K562 (cell line): ENCODE data around the gene TMEM123. TPM values are rescaled to one million over a fixed set of nuclear protein-coding genes. Genes with fewer than 3 reads are reported as not detected.

Source experiments
- ATAC-seq: fragments of 200-7000 bp; cut with Tn5 transposase; 3 replicates; pipeline ENCODE4 v1.9.1; 2020; ENCODE audit warnings: moderate library complexity
- BruUV-seq: library from RNA; stranded (reverse); fragments of 400-500 nt; replicated peaks from 2 replicates; lab custom pipeline; 2021; lab: Mats Ljungman, UMichigan
- CTCF ChIA-PET: fragments of 300-600 bp; formaldehyde crosslinking; extraction: SDS; loops from one replicate; lab custom pipeline; 2021; ENCODE audit warnings: low intra/inter-chr PET ratio; lab: Yijun Ruan, JAX
- POLR2A ChIA-PET: fragments of 300-600, 350-650 bp; sonication (Branson Sonifier 250); formaldehyde crosslinking; extraction: SDS; loops from one replicate; lab custom pipeline; 2021; ENCODE audit warnings: antibody characterized with exemption, inconsistent platforms; lab: Yijun Ruan, JAX
- DNase-seq, 4 experiments: peaks; one replicate each; pipeline versions ENCODE4 v3.0.0 to v3.0.0-alpha.2; 2011 to 2018; ENCODE audit warnings: low spot score in 3 of 4, mixed read lengths in 3 of 4; ENCODE audit errors: extremely low read depth in 1 of 4
- FAIRE-seq: peaks from 2 replicates; lab custom pipeline; 2011; peaks lifted over from hg19 to GRCh38; lab: Jason Lieb, UNC
- H2AFZ ChIP-seq: 2 replicates; pipeline ENCODE4 v1.6.0; 2011; ENCODE audit warnings: low read depth, low read length, control low read depth, inconsistent platforms
- H3K27ac ChIP-seq: fragments of 200-600 bp; 3 replicates; pipeline ENCODE4 v1.8.0; 2011; ENCODE audit warnings: low read depth, mild to moderate bottlenecking, control low read depth, inconsistent platforms, low read length, moderate library complexity, mixed read lengths; ENCODE audit errors: extremely low read depth
- H3K27me3 ChIP-seq, 2 experiments: fragments of 300-600 bp in 1 of 2; 2 replicates in 1 of 2; 3 replicates in 1 of 2; pipeline versions ENCODE4 v1.6.0 to v1.8.0; 2011; ENCODE audit warnings: inconsistent platforms in 2 of 2, low read length in 2 of 2, mild to moderate bottlenecking in 1 of 2, mixed read lengths in 1 of 2, moderate library complexity in 1 of 2; ENCODE audit not compliant: control insufficient read depth in 2 of 2, insufficient read depth in 2 of 2
- H3K36me3 ChIP-seq: fragments of 300-600 bp; 3 replicates; pipeline ENCODE4 v1.8.0; 2011; ENCODE audit warnings: mild to moderate bottlenecking, low read length, inconsistent platforms; ENCODE audit not compliant: control insufficient read depth, insufficient read depth
- H3K4me1 ChIP-seq, 2 experiments: fragments of 200-600 bp in 1 of 2; replicated peaks in 1 of 2; 2 replicates in 1 of 2; 3 replicates in 1 of 2; pipeline versions ENCODE4 v1.5.1 to v1.8.0; 2011; ENCODE audit warnings: inconsistent platforms in 2 of 2, low read length in 2 of 2, mild to moderate bottlenecking in 1 of 2, mixed read lengths in 1 of 2, moderate library complexity in 1 of 2; ENCODE audit not compliant: control insufficient read depth in 2 of 2, insufficient read depth in 2 of 2
- H3K4me2 ChIP-seq: 2 replicates; pipeline ENCODE4 v1.6.1; 2011; ENCODE audit warnings: low read length, control low read depth, inconsistent platforms, mixed read lengths; ENCODE audit not compliant: insufficient read depth
- H3K4me3 ChIP-seq: fragments of 200-600 bp; sonication (generic), shearing (Covaris generic); 2 replicates; pipeline ENCODE4 v1.5.1; 2016; ENCODE audit warnings: control low read depth, inconsistent platforms
- H3K79me2 ChIP-seq: fragments of 200-600 bp; 3 replicates; pipeline ENCODE4 v1.8.0; 2011; ENCODE audit warnings: low read length, inconsistent platforms; ENCODE audit not compliant: control insufficient read depth, insufficient read depth
- H3K9ac ChIP-seq, 2 experiments: 2 replicates each; pipeline versions ENCODE4 v1.6.0 to v1.6.1; 2011; ENCODE audit warnings: low read depth in 2 of 2, low read length in 2 of 2, control low read depth in 1 of 2, inconsistent platforms in 1 of 2, mild to moderate bottlenecking in 1 of 2, mixed read lengths in 1 of 2; ENCODE audit not compliant: insufficient read depth in 1 of 2
- H3K9me1 ChIP-seq: one replicate; pipeline ENCODE4 v1.6.0; 2011; ENCODE audit warnings: inconsistent platforms, mild to moderate bottlenecking, low read length, moderate library complexity; ENCODE audit not compliant: control insufficient read depth, insufficient read depth
- H3K9me3 ChIP-seq: replicated peaks from 2 replicates; pipeline ENCODE4 v1.5.1; 2011; ENCODE audit warnings: low read depth, low read length, inconsistent platforms; ENCODE audit not compliant: control insufficient read depth, insufficient read depth
- H4K20me1 ChIP-seq: replicated peaks from 2 replicates; pipeline ENCODE4 v1.6.1; 2011; ENCODE audit warnings: low read length, inconsistent platforms, mixed read lengths; ENCODE audit not compliant: control insufficient read depth, insufficient read depth
- BRF2 ChIP-seq: IDR thresholded peaks from 3 replicates; pipeline ENCODE4 v1.6.1; 2011; ENCODE audit warnings: borderline replicate concordance, mild to moderate bottlenecking; ENCODE audit not compliant: insufficient read length, insufficient read depth
- CBFA2T3 ChIP-seq: fragments of 450-650 bp; IDR thresholded peaks from 2 replicates; pipeline ENCODE4 v1.6.1; 2017
- POLR2AphosphoS5 ChIP-seq: IDR thresholded peaks from 2 replicates; pipeline ENCODE4 v1.6.1; 2011; ENCODE audit warnings: mild to moderate bottlenecking, low read depth, low read length, moderate library complexity; ENCODE audit not compliant: control insufficient read depth, insufficient read depth
- RAD51 ChIP-seq: fragments of 450-650 bp; IDR thresholded peaks from 2 replicates; pipeline ENCODE4 v1.7.1; 2016; ENCODE audit warnings: low read depth, mild to moderate bottlenecking, borderline replicate concordance
- RBFOX2 ChIP-seq: fragments of 200-400 bp; formaldehyde crosslinking; IDR thresholded peaks from 2 replicates; pipeline ENCODE4 v1.6.1; 2017; ENCODE audit warnings: low read depth, mild to moderate bottlenecking, low read length, moderate library complexity
- SETDB1 ChIP-seq: IDR thresholded peaks from one replicate; pipeline ENCODE4 v1.6.1; 2012; ENCODE audit warnings: low read length, control low read depth, inconsistent platforms
- SRSF9 ChIP-seq: fragments of 200-400 bp; formaldehyde crosslinking; IDR thresholded peaks from 2 replicates; pipeline ENCODE4 v1.6.1; 2017; ENCODE audit warnings: low read depth, low read length, borderline replicate concordance
- WHSC1 ChIP-seq: IDR thresholded peaks from one replicate; pipeline ENCODE4 v1.6.1; 2012; ENCODE audit warnings: low read length, control low read depth, inconsistent platforms
- ZBTB7A ChIP-seq: IDR thresholded peaks from 2 replicates; pipeline ENCODE4 v1.6.1; 2011; ENCODE audit warnings: low read depth, mild to moderate bottlenecking, low read length, moderate library complexity, borderline replicate concordance; ENCODE audit not compliant: control insufficient read depth
- ZNF436 ChIP-seq: fragments of 250-450, 450-650 bp; sonication (Bioruptor Pico); formaldehyde crosslinking; IDR thresholded peaks from 2 replicates; pipeline ENCODE4 v1.7.0; 2020; ENCODE audit warnings: mild to moderate bottlenecking
- in situ Hi-C: fragments of 300-500 bp; cut with MboI; formaldehyde crosslinking; loops from 4 replicates; pipeline ENCODE4 v1.15.0; 2018; ENCODE audit warnings: inconsistent platforms, mixed read lengths
- intact Hi-C: fragments of 100-400 bp; cut with micrococcal nuclease; formaldehyde crosslinking; loops from 2 replicates; pipeline ENCODE4 v1.14.2; 2022
- polyA plus RNA-seq, 8 experiments: library from polyadenylated mRNA; depleted of rRNA in 4 of 8; stranded (reverse) in 5 of 8; unstranded in 3 of 8; fragments of >200 nt; fragmentation: Nextera tagmentation in 2 of 8; fragmentation: Illumina TruSeq in 1 of 8; extraction: Ambion mirVana in 2 of 8; extraction: Trizol in 1 of 8; gene quantifications; 2 replicates each; pipeline versions ENCODE4 v1.2.1 to v1.2.3, GENCODE V29; 2011 to 2014; ENCODE audit warnings: inconsistent platforms in 1 of 8, missing spikeins in 1 of 8
- total RNA-seq, 7 experiments: library from RNA; depleted of rRNA in 6 of 7; stranded (reverse); fragments of >200 nt in 6 of 7; fragmentation: Illumina TruSeq in 2 of 7; extraction: Trizol in 2 of 7; gene quantifications; 2 replicates each; pipeline versions ENCODE4 v1.2.1 to v1.2.3, GENCODE V29; 2011 to 2021; ENCODE audit warnings: low replicate concordance in 1 of 7
- TF ChIP-seq, protein P1 (sequence below): fragments of 450-650 bp; formaldehyde crosslinking; IDR thresholded peaks from 2 replicates; pipeline ENCODE4 v1.4.0; 2022; ENCODE audit warnings: mild to moderate bottlenecking, moderate library complexity
- TF ChIP-seq, protein P2 (sequence below): fragments of 250-450 bp; sonication (Bioruptor Pico); IDR thresholded peaks from 2 replicates; pipeline ENCODE4 v1.4.0; 2020; ENCODE audit warnings: mild to moderate bottlenecking, moderate library complexity
- TF ChIP-seq, protein P3 (sequence below): IDR thresholded peaks from 2 replicates; pipeline ENCODE4 v1.6.1; 2011; ENCODE audit warnings: borderline replicate concordance, low read depth, mild to moderate bottlenecking, moderate library complexity, low read length; ENCODE audit not compliant: insufficient read depth, poor library complexity, severe bottlenecking

The TMEM123 gene
- total and polyA plus RNA-seq, 9 of the 15 experiments (the other 6 are each of a cell fraction or from before 2014, with no cell fraction given), result 19.8 to 344 (median 82.4) TPM

- CTCF ChIA-PET, result no interaction called here
- no peaks in the 10 kb centered on the region for H3K9me3 ChIP-seq
- no peaks in the 10 kb centered on the region for H3K36me3 ChIP-seq
- no peak overlapping the region for H3K4me2 ChIP-seq
- no peak overlapping the region for H3K9ac ChIP-seq
- no peaks in the 10 kb centered on the region for H4K20me1 ChIP-seq
- peaks cover 3 to 11% of the 10 kb centered on the region in 2 experiments; a peak in 4 of 5 replicates for H3K4me1 ChIP-seq
- no peaks in the 10 kb centered on the region for H3K79me2 ChIP-seq
- ATAC-seq, result no peak
- BruUV-seq, result no TSS peak
- TF ChIP-seq ZBTB7A, result no peak
- TF ChIP-seq, protein P1, sequence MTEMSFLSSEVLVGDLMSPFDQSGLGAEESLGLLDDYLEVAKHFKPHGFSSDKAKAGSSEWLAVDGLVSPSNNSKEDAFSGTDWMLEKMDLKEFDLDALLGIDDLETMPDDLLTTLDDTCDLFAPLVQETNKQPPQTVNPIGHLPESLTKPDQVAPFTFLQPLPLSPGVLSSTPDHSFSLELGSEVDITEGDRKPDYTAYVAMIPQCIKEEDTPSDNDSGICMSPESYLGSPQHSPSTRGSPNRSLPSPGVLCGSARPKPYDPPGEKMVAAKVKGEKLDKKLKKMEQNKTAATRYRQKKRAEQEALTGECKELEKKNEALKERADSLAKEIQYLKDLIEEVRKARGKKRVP (CRISPR knock-in tag), result no peak
- TF ChIP-seq BRF2, result no peak
- TF ChIP-seq, protein P2, sequence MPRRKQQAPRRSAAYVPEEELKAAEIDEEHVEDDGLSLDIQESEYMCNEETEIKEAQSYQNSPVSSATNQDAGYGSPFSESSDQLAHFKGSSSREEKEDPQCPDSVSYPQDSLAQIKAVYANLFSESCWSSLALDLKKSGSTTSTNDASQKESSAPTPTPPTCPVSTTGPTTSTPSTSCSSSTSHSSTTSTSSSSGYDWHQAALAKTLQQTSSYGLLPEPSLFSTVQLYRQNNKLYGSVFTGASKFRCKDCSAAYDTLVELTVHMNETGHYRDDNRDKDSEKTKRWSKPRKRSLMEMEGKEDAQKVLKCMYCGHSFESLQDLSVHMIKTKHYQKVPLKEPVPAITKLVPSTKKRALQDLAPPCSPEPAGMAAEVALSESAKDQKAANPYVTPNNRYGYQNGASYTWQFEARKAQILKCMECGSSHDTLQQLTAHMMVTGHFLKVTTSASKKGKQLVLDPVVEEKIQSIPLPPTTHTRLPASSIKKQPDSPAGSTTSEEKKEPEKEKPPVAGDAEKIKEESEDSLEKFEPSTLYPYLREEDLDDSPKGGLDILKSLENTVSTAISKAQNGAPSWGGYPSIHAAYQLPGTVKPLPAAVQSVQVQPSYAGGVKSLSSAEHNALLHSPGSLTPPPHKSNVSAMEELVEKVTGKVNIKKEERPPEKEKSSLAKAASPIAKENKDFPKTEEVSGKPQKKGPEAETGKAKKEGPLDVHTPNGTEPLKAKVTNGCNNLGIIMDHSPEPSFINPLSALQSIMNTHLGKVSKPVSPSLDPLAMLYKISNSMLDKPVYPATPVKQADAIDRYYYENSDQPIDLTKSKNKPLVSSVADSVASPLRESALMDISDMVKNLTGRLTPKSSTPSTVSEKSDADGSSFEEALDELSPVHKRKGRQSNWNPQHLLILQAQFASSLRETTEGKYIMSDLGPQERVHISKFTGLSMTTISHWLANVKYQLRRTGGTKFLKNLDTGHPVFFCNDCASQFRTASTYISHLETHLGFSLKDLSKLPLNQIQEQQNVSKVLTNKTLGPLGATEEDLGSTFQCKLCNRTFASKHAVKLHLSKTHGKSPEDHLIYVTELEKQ (CRISPR knock-in tag), result no peak
- TF ChIP-seq SRSF9, result no peak
- no peak for TF ChIP-seq WHSC1
- TF ChIP-seq RBFOX2, result no peak
- no peak for TF ChIP-seq ZNF436
- TF ChIP-seq POLR2AphosphoS5, result no peak
- TF ChIP-seq, protein P3, sequence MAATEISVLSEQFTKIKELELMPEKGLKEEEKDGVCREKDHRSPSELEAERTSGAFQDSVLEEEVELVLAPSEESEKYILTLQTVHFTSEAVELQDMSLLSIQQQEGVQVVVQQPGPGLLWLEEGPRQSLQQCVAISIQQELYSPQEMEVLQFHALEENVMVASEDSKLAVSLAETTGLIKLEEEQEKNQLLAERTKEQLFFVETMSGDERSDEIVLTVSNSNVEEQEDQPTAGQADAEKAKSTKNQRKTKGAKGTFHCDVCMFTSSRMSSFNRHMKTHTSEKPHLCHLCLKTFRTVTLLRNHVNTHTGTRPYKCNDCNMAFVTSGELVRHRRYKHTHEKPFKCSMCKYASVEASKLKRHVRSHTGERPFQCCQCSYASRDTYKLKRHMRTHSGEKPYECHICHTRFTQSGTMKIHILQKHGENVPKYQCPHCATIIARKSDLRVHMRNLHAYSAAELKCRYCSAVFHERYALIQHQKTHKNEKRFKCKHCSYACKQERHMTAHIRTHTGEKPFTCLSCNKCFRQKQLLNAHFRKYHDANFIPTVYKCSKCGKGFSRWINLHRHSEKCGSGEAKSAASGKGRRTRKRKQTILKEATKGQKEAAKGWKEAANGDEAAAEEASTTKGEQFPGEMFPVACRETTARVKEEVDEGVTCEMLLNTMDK, result no peak
- TF ChIP-seq RAD51, result no peak
- no peak for TF ChIP-seq SETDB1
- TF ChIP-seq CBFA2T3, result no peak
- TF ChIP-seq, all 486 proteins: peak for 0
- Histone ChIP-seq H3K9me1 (no peaks in the 10 kb centered on the region), H3K4me3 (no peak overlapping the region), H3K27me3 (no peaks in the 10 kb centered on the region), H2AFZ (no peak overlapping the region), H3K27ac (no peak overlapping the region)
- intact Hi-C loops (no loop called here), in situ Hi-C loops (no loop called here)
- POLR2A ChIA-PET, result no interaction called here
- FAIRE-seq, result no peak
- no peak for DNase-seq
Measured at GRCh38 chr11:102471474-102471873, 18.9 kb upstream of the TMEM123 start.
